Cardiac fibroblast (primary cell): ENCODE results near the gene MDN1.
"Not testable (repeated sequence)": the region's sequence is repeated elsewhere in the genome, so short reads cannot be mapped to it uniquely, and the experiment has no call there.

Source experiments
- DNase-seq, 2 donors: peaks; one replicate each; pipeline versions ENCODE4 v3.0.0 to v3.0.0-alpha.2; 2010; ENCODE audit warnings: low read depth in 2 of 2
- H3K4me3 ChIP-seq, 2 donors: replicated peaks in 1 of 2; 1 replicate in 1 of 2; 2 replicates in 1 of 2; pipeline ENCODE4 v1.5.1; 2011; ENCODE audit warnings: low read depth in 2 of 2, low read length in 2 of 2, mild to moderate bottlenecking in 2 of 2, moderate library complexity in 1 of 2
- TF ChIP-seq, protein P1 (sequence below): IDR thresholded peaks from one replicate; pipeline ENCODE4 v1.5.1; 2011; ENCODE audit warnings: low read depth, mild to moderate bottlenecking, low read length, inconsistent platforms

MDN1 gene

DNA sequence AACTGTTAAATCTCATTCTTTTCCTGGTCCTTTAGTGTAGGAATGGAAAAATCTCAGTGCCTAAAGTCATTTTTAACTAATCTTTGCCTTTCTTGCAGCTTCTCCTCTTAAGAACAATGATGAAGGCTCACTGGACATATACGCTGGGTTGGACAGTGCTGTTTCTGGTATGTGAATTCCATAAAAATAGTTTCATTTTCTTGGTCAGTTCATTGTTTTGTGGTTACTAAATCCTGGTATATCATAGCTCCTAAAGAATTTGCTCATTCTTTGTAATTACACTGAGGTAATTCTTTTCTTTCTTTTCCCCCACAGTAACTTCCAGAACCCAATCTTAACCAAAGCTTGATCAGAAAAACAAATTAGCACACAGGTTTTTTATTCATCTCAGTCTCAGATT lies 33.5 kb upstream of the MDN1 start:
- TF ChIP-seq, protein P1, sequence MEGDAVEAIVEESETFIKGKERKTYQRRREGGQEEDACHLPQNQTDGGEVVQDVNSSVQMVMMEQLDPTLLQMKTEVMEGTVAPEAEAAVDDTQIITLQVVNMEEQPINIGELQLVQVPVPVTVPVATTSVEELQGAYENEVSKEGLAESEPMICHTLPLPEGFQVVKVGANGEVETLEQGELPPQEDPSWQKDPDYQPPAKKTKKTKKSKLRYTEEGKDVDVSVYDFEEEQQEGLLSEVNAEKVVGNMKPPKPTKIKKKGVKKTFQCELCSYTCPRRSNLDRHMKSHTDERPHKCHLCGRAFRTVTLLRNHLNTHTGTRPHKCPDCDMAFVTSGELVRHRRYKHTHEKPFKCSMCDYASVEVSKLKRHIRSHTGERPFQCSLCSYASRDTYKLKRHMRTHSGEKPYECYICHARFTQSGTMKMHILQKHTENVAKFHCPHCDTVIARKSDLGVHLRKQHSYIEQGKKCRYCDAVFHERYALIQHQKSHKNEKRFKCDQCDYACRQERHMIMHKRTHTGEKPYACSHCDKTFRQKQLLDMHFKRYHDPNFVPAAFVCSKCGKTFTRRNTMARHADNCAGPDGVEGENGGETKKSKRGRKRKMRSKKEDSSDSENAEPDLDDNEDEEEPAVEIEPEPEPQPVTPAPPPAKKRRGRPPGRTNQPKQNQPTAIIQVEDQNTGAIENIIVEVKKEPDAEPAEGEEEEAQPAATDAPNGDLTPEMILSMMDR: no peak
- DNase-seq: peak in 1 of 2 donors; percentile 36
- H3K4me3 ChIP-seq: no peak overlapping the region

DNA sequence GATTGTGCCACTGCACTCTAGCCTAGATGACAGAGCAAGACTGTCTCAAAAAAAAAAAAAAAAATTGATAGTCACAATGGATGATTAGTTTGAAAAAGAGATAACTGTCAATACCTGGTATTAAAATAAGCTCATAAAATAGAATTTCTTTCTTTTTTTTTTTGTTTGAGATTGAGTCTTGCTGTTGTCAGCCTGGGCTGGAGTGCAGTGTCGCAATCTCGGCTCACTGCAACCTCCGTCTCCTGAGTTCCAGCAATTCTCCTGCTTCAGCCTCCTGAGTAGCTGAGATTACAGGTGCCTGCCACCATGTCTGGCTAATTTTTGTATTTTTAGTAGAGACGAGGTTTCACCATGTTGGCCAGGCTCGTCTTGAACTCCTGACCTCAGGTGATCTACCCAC lies 27.9 kb upstream of the MDN1 start:
- not testable (repeated sequence) for H3K4me3 ChIP-seq, DNase-seq

DNA sequence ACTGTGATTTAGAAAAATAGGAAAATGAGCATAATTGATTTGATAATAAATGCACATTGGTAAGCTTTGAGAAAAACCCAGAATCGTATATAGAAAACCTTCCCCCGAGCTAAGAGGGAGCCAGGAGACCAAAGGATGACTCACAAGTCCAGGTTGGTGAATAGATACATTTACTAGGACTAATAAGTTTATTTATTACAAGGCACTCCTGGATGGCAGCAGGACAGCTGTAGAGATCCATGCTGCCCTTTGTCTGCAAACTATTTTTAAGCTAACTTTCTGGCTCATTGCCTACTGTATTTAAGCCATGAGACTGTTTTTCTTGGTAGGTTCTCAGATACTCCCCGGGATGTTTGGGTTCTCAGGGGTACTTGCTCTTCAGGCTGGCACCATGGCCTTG lies 23.5 kb upstream of the MDN1 start:
- H3K4me3 ChIP-seq: no peak overlapping the region
- DNase-seq: peak in 1 of 2 donors; percentile 31
- TF ChIP-seq, protein P1: no peak

DNA sequence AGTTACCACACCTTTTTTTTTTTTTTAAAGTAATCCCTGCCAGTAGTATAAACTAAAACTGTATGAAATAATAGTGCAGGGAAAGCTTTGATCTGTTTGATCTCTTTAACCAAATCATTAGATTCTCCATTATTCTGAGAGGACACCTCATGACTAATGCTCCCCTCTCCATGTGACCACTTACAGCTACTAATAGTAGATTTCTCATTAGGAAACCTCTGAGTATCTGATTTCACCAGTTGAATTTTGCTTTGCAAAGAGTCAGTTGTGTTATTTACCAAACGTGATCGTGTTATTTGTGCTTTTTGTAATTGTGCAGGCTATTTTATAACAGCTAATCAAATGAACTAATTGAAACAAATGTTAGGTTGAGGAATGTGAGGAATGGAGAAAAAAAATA lies 22.6 kb upstream of the MDN1 start:
- TF ChIP-seq, protein P1: no peak
- H3K4me3 ChIP-seq: no peak overlapping the region
- peak in 1 of 2 donors; percentile 12 for DNase-seq

DNA sequence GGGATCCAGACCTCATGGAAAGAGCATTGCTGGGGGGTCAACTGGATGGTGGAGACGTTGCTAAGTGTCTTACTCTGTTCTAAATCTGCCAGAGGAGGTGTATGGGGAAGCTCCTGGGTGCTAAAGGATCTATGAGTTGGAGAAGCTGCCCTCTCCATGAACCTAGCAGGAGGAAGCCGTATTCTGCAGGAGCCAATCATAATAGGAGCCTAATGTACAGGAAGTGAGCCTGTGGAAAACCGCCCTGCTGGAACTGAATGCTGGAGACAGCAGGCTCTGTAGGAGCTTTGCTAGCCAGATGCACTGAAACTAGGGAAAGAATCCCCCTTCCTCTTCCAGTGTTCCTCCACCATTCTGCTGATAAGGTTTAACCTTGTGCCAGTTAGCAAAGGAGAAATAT lies 20.9 kb upstream of the MDN1 start:
- no peak overlapping the region for H3K4me3 ChIP-seq
- TF ChIP-seq, protein P1: no peak
- DNase-seq: peak; percentile 31 to 63

DNA sequence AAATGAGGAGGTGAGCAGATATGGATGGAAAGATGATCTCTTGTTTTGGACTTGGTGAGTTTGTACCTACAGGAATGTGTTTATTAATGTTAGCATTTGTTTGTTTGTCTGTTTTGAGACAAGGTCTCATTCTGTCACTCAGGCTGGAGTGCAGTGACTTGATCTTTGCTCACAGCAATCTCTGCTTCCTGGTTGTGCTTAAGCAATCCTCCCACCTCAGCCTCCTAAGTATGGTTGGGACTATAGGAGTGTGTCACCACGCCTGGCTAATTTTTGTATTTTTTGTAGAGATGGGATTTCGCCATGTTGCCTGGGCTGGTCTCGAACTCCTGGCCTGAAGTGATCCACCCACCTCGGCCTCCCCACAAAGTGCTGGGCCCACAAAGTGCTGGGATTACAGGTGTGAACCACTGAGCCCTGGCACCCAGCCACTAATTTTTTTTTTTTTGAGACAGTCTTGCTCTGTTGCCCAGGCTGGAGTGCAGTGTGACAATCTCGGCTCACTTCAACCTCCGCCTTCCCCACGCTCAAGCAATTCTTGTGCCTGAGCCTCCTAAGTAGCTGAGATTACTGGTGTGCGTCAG lies 17.1 kb upstream of the MDN1 start:
- DNase-seq: no peak
- TF ChIP-seq, protein P1: no peak
- H3K4me3 ChIP-seq: no peak overlapping the region

DNA sequence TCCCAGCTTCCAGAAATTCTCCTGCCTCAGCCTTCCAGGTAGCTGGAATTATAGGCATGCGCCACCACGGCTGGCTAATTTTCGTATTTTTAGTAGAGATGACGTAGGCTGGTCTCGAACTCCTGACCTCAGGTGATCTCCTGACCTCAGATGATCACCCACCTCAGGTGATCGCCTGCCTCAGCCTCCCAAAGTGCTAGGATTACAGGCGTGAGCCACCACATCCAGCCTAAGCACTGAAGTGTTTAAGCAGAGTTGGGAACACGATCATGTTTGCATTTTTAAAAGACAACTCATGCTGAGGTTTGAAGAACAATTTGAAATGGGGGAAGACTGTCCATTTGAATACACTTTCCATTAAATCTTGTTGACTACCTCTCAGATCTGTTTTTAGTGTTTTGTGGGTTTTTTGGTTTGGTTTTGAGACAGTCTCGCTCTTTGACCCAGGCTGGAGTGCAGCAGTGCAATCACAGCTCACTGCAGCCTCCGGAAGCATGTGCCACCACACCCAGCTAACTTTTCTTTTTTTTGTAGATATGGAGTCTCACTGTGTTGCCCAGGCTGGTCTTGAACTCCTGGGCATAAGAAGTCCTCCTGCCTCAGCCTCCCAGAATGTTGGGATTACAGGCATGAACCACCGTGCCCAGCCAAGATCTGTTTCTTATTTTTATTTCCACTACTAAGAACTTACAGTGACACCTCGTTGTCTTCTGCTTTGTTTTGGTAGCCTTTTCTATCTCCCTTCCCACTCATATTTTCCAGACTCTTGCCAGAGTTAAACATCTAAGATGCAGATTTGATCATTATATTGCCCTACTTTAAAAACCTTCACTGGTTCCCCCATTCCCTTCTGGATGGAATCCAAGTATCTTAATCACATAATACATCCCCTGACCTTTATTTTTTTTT lies 15.5 kb upstream of the MDN1 start:
- no peak overlapping the region for H3K4me3 ChIP-seq
- TF ChIP-seq, protein P1: no peak
- no peak for DNase-seq
